ENCODE measurements around the gene MUC13. TPM values are rescaled to one million over a fixed set of nuclear protein-coding genes. Genes with fewer than 3 reads are reported as not detected.

The MUC13 gene
- total RNA-seq, 1 experiment from 2014 or later = not detected

GRCh38 chr3:124965413-124965812, 30.9 kb upstream of the MUC13 start:
- ChIA-PET CTCF (no interaction called here), POLR2A (no interaction called here)
- Mint-ChIP-seq H3K9me3 (ENCODE audit: unreplicated experiment) (no peaks in the 10 kb centered on the region), H3K4me1 (ENCODE audit: insufficient read depth, unreplicated experiment) (no peaks in the 10 kb centered on the region), H3K4me3 (ENCODE audit: unreplicated experiment) (no peak overlapping the region), H3K27me3 (ENCODE audit: insufficient read depth, unreplicated experiment) (no peaks in the 10 kb centered on the region), H3K36me3 (ENCODE audit: insufficient read depth, unreplicated experiment) (peaks cover 14% of the 10 kb centered on the region), H3K27ac (ENCODE audit: low read depth, unreplicated experiment) (no peak overlapping the region)
- TF ChIP-seq CTCF (IDR thresholded peaks at IDR 0.05; ENCODE audit: unreplicated experiment) = no peak
- intact Hi-C loops (cut with micrococcal nuclease) = no loop called here
- no peak for DNase-seq (ENCODE audit: unreplicated experiment)
- no TSS peak for BruUV-seq (replicated peaks)

GRCh38 chr3:124964387-124964786, 29.8 kb upstream of the MUC13 start:
- H3K36me3 Mint-ChIP-seq (ENCODE audit: insufficient read depth, unreplicated experiment) = peaks cover 7% of the 10 kb centered on the region
- no TSS peak for BruUV-seq (replicated peaks)
- H3K27ac Mint-ChIP-seq (ENCODE audit: low read depth, unreplicated experiment) = no peak overlapping the region
- no peak overlapping the region for H3K4me3 Mint-ChIP-seq (ENCODE audit: unreplicated experiment)
- no peaks in the 10 kb centered on the region for H3K4me1 Mint-ChIP-seq (ENCODE audit: insufficient read depth, unreplicated experiment)
- POLR2A ChIA-PET = no interaction called here
- CTCF ChIA-PET = no interaction called here
- intact Hi-C loops (cut with micrococcal nuclease) = no loop called here
- DNase-seq (ENCODE audit: unreplicated experiment) = no peak
- no peak for TF ChIP-seq CTCF (IDR thresholded peaks at IDR 0.05; ENCODE audit: unreplicated experiment)
- no peaks in the 10 kb centered on the region for H3K9me3 Mint-ChIP-seq (ENCODE audit: unreplicated experiment)
- no peaks in the 10 kb centered on the region for H3K27me3 Mint-ChIP-seq (ENCODE audit: insufficient read depth, unreplicated experiment)

- ChIA-PET CTCF (no interaction called here), POLR2A (no interaction called here)
- no peaks in the 10 kb centered on the region for H3K4me1 Mint-ChIP-seq (ENCODE audit: insufficient read depth, unreplicated experiment)
- no peaks in the 10 kb centered on the region for H3K27me3 Mint-ChIP-seq (ENCODE audit: insufficient read depth, unreplicated experiment)
- no peaks in the 10 kb centered on the region for H3K9me3 Mint-ChIP-seq (ENCODE audit: unreplicated experiment)
- no peak overlapping the region for H3K27ac Mint-ChIP-seq (ENCODE audit: low read depth, unreplicated experiment)
- BruUV-seq (replicated peaks) = no TSS peak
- H3K36me3 Mint-ChIP-seq (ENCODE audit: insufficient read depth, unreplicated experiment) = peaks cover 7% of the 10 kb centered on the region
- no peak for DNase-seq (ENCODE audit: unreplicated experiment)
- H3K4me3 Mint-ChIP-seq (ENCODE audit: unreplicated experiment) = no peak overlapping the region
- intact Hi-C loops (cut with micrococcal nuclease) = no loop called here
- no peak for TF ChIP-seq CTCF (IDR thresholded peaks at IDR 0.05; ENCODE audit: unreplicated experiment)
These were observed 29.2 kb upstream of the MUC13 start for GRCh38 chr3:124963755-124964154.

GRCh38 chr3:124962403-124962940, 27.9 kb upstream of the MUC13 start:
- BruUV-seq (replicated peaks) = no TSS peak
- no peak for TF ChIP-seq CTCF (IDR thresholded peaks at IDR 0.05; ENCODE audit: unreplicated experiment)
- ChIA-PET POLR2A (interaction anchor here (0.6 kb wide), 1 partner anchor 23 kb away, joined by 3 read pairs; no protein-coding TSS in a partner anchor), CTCF (interaction anchor here (0.7 to 1.7 kb wide), 2 partner anchors 176 kb away, joined by 3 read pairs; no protein-coding TSS in a partner anchor)
- Mint-ChIP-seq H3K4me3 (ENCODE audit: unreplicated experiment) (no peak overlapping the region), H3K4me1 (ENCODE audit: insufficient read depth, unreplicated experiment) (no peaks in the 10 kb centered on the region), H3K9me3 (ENCODE audit: unreplicated experiment) (no peaks in the 10 kb centered on the region), H3K27me3 (ENCODE audit: insufficient read depth, unreplicated experiment) (no peaks in the 10 kb centered on the region), H3K27ac (ENCODE audit: low read depth, unreplicated experiment) (no peak overlapping the region), H3K36me3 (ENCODE audit: insufficient read depth, unreplicated experiment) (no peaks in the 10 kb centered on the region)
- intact Hi-C loops (cut with micrococcal nuclease) = no loop called here
- DNase-seq (ENCODE audit: unreplicated experiment) = no peak
